Measurements from ENCODE around the gene HIPK3.

HIPK3 gene

DNA sequence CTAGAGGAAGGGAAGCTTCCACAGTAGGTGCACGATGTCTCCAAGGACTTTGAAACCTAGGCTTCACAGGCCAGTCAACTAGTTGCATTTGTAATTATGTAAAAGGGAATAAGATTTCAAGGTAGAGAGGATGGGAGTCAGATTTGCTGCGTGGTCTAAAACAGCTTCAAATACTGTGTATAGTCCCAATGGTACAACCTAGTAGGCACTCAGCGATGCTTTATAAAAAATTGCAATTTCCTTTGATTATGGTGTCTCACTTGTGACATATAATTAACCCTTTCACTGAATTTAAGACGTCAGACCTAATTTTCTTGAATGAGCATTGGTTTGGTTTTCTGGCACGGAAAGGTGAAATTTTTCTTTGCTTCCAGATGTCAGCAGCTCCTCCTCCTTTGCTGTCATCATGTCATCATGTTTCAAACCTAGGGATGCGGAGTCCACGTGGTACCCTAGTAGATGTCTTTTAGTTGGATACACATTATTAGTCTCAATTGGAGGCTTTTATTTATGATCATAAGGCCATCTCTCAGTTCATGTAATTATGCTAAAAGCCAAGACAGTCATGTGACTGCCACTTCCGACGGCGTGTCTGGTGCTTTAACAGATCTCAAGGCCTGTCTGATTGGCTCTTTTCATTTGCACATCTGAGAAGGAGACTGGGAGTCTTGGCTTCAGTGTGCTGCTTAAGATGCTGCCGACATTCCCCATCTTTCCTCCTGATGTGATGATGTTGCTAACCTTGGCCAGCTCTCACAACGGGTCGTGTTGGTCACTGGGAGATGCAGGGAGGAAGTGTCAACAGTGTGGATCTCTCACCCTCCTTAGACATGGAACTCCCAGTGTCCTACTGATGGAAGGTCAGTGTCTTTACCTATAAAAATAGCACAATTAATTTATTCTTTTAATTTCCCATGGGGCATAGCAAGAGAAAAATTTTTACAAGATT, 134.0 kb downstream of the HIPK3 start:
- DNase-seq (ENCODE audit: low spot score), result no peak

DNA sequence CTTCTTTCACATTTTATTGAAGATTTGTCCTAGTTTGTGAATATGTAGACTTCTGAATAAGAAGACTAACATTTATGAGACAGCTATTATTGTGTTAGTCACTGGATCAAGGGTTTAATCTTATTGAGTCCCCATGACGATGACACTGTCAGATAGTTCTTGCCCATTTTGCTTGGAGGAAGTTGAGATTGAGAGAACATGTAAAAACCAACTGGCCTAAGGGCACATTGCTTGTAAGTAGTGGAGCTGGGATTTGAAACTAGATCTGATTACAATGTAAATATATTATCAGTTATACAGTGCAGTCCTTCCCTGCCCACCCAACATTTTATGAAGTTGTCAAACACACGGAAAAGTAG, 134.7 kb downstream of the HIPK3 start:
- DNase-seq (ENCODE audit: low spot score), result no peak

DNA sequence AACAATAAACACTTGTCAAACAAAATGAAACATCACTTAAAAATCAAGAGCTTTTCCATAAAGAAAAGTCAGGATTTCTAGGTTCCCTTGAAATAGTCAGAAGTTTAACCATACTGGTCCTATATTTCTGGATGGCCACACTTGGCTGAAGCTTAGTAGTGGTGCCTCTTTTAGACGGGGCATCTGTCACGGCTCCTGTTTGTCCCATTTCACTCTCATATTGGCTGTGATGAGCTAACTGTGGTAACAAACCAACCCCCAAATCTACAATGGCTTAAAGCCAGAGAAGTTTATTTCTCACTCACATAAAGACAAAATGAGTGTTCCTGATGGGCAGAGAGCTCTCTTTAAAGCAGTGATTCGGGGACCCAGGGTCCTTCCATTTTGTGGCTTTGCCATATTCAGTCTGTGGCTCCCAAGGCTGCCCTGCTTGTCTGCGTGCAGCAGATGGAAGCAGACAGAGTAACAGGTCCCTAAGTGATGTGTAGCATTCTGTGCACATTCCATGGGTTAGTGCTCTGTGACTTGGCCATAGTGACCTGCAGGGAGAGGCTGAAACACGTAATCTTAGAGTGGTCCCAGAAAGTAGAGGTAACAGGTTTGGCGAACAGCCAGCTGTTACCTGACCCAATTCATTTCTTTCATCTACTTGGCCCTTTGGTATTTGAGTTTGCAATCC, 137.4 kb downstream of the HIPK3 start:
- no peak for DNase-seq (ENCODE audit: low spot score)

DNA sequence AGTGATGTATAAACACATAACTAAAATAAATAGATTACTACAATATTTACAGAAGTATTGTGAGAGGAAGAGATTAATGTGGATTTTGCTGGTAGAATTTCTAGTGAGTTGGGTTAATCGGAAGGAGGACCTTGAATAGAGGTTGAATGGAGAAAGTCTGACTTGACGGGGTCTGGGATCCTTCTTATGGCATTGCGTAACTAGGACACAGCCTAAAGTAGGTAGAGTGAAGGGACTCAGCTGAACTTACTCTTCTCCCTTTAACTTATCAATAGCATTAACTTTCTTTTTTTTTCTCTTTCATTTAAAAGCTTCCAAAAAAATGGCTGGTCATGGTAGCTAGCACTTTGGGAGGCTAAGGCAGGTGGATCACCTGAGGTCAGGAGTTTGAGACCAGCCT, 139.2 kb downstream of the HIPK3 start:
- no peak for DNase-seq (ENCODE audit: low spot score)

DNA sequence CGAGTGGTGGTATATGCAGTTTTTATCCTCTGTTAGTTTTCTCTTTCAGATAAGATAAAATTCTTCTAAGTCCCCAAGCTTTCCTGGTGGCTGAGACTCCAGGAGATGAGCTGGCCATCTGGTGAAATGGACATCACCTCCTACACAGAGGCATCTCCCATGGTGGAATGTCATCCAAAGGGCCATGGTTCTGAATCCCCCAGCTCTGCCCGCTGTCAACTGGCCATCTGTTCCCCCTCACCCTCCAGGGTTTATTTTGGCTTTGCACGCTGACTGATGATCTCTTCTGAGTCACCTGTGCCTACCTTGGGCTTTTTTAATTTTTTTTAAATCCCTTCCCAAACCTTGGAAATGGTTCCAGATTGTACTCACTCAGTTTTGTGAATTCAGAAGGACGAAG, 142.2 kb downstream of the HIPK3 start:
- DNase-seq (ENCODE audit: low spot score), result no peak

DNA sequence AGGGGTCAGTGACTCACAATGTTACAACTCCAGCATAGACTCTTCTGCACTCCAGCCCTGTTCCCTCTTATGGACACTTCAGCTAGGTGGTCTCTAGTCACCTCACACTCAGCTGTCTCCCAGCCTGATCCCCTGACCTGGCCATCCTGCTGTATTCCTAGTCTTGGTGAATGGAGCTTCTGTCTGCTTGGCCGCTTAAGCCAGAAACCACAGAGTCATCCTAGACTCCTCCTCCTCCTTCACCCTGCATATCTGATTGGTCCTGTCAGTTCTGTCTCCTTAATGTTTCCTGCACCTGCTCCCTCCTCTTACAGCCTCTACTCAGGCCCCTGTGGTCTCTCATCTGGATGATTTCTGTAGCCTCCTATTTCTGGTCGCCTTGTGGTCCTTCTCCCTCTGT, 144.9 kb downstream of the HIPK3 start:
- DNase-seq (ENCODE audit: low spot score), result no peak

DNA sequence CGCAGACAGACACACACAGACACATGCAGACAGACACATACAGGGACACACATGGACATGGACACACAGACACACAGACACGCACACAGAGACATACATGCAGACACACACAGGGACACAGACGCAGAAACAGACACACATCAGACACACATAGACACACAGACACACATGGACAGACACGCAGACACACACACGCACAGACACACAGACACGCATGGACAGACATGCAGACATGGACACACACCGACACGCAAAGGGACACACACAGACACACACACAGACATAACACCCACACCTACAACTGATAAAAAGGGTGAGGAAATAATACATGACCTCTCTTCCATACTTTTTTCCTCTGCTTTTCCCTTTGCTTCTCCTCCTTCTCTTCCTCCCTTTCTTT, 146.2 kb downstream of the HIPK3 start:
- no peak for DNase-seq (ENCODE audit: low spot score)

DNA sequence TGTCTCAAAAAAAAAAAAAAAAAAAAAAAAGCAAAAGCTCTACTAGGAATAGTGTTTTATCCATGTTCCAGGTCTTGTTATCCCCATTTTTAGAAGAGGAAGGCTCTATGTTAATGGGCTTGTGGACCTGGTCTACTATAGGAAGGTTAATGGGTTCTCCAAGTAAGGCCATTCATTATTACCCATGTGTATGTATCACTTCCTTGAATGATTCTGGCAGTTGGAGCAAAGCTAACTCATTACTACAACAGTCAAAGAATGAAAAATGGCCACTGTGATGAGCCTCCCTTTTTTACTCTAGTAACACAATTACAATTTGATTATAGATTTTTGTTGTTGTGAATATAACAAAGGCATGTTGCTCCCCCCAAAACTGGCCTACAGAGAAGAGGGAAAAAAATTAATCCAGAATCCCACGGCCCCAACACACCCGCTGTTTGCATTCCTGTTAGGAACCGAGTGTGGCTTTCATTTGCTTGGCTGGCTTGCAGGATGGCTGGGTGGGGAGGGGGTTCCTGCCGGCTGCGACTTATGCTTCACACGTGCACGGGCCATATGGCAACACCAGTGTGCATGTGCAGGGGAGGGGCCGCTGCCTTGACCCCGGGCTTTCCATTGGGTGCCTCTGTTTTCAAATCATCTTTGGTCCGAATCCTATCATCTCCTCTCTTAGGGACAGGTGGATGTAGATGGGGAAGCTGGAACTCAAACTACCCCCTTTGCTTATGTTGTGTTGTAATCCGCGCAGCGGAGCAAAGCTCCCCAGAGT, 148.8 kb downstream of the HIPK3 start:
- DNase-seq (ENCODE audit: low spot score), result no peak

Data from CD4-positive, alpha-beta T cell treated with Interleukin-6 at 100 ng/mL for 8 hours (primary cell).